CD4-positive, alpha-beta T cell treated with Interleukin-17A for 4 hours (primary cell): ENCODE measurements around the gene GPR119.
"Not testable (repeated sequence)": the region's sequence is repeated elsewhere in the genome, so short reads cannot be mapped to it uniquely, and the experiment has no call there.

Experiments
- DNase-seq: peaks from one replicate; pipeline ENCODE4 v3.0.0-alpha.2; 2020; ENCODE audit warnings: mixed read lengths

The GPR119 gene

DNA sequence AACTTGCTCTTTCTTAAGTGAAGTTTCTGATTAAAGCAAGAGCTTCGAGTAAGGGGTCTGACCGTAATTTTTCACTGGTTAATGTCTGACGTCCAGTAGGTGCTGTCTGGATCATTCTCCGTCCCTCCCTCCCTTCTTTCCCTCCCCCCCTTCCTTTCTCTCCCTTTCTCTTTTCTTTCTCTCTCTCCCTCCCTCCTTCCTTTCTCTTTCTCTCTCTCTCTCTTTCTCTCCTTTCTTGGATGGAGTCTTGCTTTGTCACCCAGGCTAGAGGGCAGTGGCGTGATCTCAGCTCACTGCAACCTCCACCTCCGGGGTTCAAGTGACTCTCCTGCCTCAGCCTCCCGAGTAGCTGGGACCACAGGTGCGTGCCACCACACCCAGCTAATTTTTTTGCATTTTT, 46.6 kb downstream of the GPR119 start:
- DNase-seq: not testable (repeated sequence)

GRCh38 chrX:130336531-130336930, 48.9 kb downstream of the GPR119 start:
- no peak for DNase-seq
